ENCODE measurements around the gene KSR2. TPM values are rescaled to one million over a fixed set of nuclear protein-coding genes. Genes with fewer than 3 reads are reported as not detected.

The KSR2 gene
- total RNA-seq, 1 experiment from 2014 or later, result 1.3 TPM

DNA sequence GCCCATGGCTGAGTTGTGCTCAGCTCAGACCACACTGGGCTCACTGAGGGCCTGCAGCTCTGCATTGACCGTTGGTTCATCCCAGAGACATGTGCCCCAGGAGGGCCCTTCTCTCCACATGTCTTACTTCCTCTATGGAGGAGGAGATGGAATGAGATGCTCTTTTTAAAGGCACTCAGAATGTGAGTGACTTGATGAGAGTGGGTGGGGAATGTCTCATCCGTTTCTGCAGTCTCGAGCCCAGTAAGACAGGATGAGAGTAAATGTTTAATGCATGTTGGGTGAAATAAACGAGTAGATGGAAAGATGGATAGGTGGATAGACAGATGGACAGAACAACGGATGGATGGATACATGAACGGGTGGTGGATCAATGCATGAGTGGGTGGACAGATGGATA, 538.5 kb downstream of the KSR2 start:
- H3K9me3 Mint-ChIP-seq, result no peaks in the 10 kb centered on the region; a peak in 1 of 5 replicates
- H2BK15ac ChIP-seq (ENCODE audit: low read depth, low read length), result no peak overlapping the region
- H4K5ac ChIP-seq (ENCODE audit: insufficient read length, low read depth, low read length), result no peak overlapping the region
- H4K8ac ChIP-seq (replicated peaks; ENCODE audit: insufficient read length, low read depth, low read length), result no peak overlapping the region
- H2BK120ac ChIP-seq (ENCODE audit: low read depth, low read length, poor library complexity, severe bottlenecking), result no peak overlapping the region
- no peak overlapping the region for H3K9ac ChIP-seq (ENCODE audit: extremely low read depth, insufficient read length, low read length)
- H3K18ac ChIP-seq (ENCODE audit: insufficient read length, low read depth, low read length), result no peak overlapping the region
- H3K27ac Mint-ChIP-seq, result no peak overlapping the region
- H4K91ac ChIP-seq (ENCODE audit: insufficient read length, low read depth, low read length), result no peak overlapping the region
- H2BK20ac ChIP-seq (ENCODE audit: low read depth, low read length, poor library complexity, severe bottlenecking), result no peak overlapping the region
- no peaks in the 10 kb centered on the region for H3K79me2 ChIP-seq (ENCODE audit: insufficient read depth, low read length)
- no peak overlapping the region for H3K4me3 Mint-ChIP-seq
- no peak for DNase-seq
- H3K9me3 ChIP-seq (ENCODE audit: control insufficient read depth, low read depth, low read length), result no peaks in the 10 kb centered on the region
- no peak overlapping the region for H3K4ac ChIP-seq (ENCODE audit: low read depth, low read length)
- H3K4me2 ChIP-seq (ENCODE audit: insufficient read depth, insufficient read length, low read length), result no peak overlapping the region
- no CpG with 5 or more reads among the region's 6 CpGs for WGBS (ENCODE audit: extremely low coverage, insufficient read length, low lambda C conversion rate)
- H3K23ac ChIP-seq (ENCODE audit: insufficient read length, low read depth, low read length), result no peak overlapping the region
- no peaks in the 10 kb centered on the region for H3K4me1 ChIP-seq (ENCODE audit: insufficient read depth, low read length)
- H3K79me1 ChIP-seq (ENCODE audit: insufficient read depth, low read depth, low read length, poor library complexity, severe bottlenecking), result no peaks in the 10 kb centered on the region
- no peaks in the 10 kb centered on the region for H3K36me3 Mint-ChIP-seq (ENCODE audit: insufficient read depth in 1 of 3, low read depth in 3 of 3)
- H2AK5ac ChIP-seq (ENCODE audit: insufficient read length, low read length), result no peak overlapping the region
- no peak overlapping the region for H3T11ph ChIP-seq (ENCODE audit: low read length)
- H3K23me2 ChIP-seq (ENCODE audit: insufficient read length, low read depth, low read length, poor library complexity, severe bottlenecking), result no peaks in the 10 kb centered on the region
- H3K27ac ChIP-seq (ENCODE audit: insufficient read length, low read depth, low read length), result no peak overlapping the region
- no peak overlapping the region for H2BK5ac ChIP-seq (ENCODE audit: insufficient read length, low read length)
- peaks cover 4% of the 10 kb centered on the region for H4K20me1 ChIP-seq (ENCODE audit: control insufficient read depth, insufficient read depth, insufficient read length)
- H3K27me3 ChIP-seq (ENCODE audit: insufficient read depth, low read length), result no peaks in the 10 kb centered on the region; the same call in 1 of the 2 replicates
- no peaks in the 10 kb centered on the region for H3K4me1 Mint-ChIP-seq
- H3K14ac ChIP-seq (ENCODE audit: insufficient read depth, low read length), result no peak overlapping the region
- no peak overlapping the region for H2AFZ ChIP-seq (ENCODE audit: low read length)
- H3K56ac ChIP-seq (ENCODE audit: insufficient read length, low read depth, low read length), result no peak overlapping the region
- H2BK12ac ChIP-seq (ENCODE audit: insufficient read length, low read depth, low read length), result no peak overlapping the region
- no peaks in the 10 kb centered on the region; the same call in none of the 2 replicates for H3K27me3 Mint-ChIP-seq (ENCODE audit: low read depth)
- TF ChIP-seq, protein P1, sequence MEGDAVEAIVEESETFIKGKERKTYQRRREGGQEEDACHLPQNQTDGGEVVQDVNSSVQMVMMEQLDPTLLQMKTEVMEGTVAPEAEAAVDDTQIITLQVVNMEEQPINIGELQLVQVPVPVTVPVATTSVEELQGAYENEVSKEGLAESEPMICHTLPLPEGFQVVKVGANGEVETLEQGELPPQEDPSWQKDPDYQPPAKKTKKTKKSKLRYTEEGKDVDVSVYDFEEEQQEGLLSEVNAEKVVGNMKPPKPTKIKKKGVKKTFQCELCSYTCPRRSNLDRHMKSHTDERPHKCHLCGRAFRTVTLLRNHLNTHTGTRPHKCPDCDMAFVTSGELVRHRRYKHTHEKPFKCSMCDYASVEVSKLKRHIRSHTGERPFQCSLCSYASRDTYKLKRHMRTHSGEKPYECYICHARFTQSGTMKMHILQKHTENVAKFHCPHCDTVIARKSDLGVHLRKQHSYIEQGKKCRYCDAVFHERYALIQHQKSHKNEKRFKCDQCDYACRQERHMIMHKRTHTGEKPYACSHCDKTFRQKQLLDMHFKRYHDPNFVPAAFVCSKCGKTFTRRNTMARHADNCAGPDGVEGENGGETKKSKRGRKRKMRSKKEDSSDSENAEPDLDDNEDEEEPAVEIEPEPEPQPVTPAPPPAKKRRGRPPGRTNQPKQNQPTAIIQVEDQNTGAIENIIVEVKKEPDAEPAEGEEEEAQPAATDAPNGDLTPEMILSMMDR (conservative IDR thresholded peaks at IDR 0.05), result no peak

Measured in H9 (cell line).